ENCODE data around the gene GPR142. TPM values are rescaled to one million over a fixed set of nuclear protein-coding genes. Genes with fewer than 3 reads are reported as not detected.

GPR142 gene
- total and polyA plus RNA-seq, 10 of the 15 experiments (the other 5 are each of a cell fraction or from before 2014, with no cell fraction given) = not detected

GRCh38 chr17:74318391-74318790, 48.9 kb upstream of the GPR142 start:
- Histone ChIP-seq H3K9ac (ENCODE audit: control insufficient read depth, insufficient read depth, low read length) (no peak overlapping the region), H3K9me3 (replicated peaks; ENCODE audit: control insufficient read depth, insufficient read depth, low read length) (no peaks in the 10 kb centered on the region), H3K36me3 (ENCODE audit: control insufficient read depth in 2 of 2, insufficient read depth in 2 of 2, low read length in 1 of 2) (no peaks in the 10 kb centered on the region), H3K4me2 (ENCODE audit: control insufficient read depth, insufficient read depth) (no peak overlapping the region), H2AFZ (ENCODE audit: control insufficient read depth, low read depth, low read length) (no peak overlapping the region), H3K27ac (ENCODE audit: control insufficient read depth, insufficient read depth) (no peak overlapping the region), H3K27me3 (replicated peaks in 1 of 2; ENCODE audit: control insufficient read depth in 2 of 2, insufficient read depth in 2 of 2, low read length in 1 of 2) (peaks cover 0 to 4% of the 10 kb centered on the region in 2 experiments; a peak in 2 of 4 replicates), H3K79me2 (ENCODE audit: control insufficient read depth, insufficient read depth, low read length) (no peaks in the 10 kb centered on the region), H4K20me1 (ENCODE audit: control insufficient read depth, insufficient read depth) (no peaks in the 10 kb centered on the region), H3K4me1 (ENCODE audit: control insufficient read depth, insufficient read depth, low read length) (no peaks in the 10 kb centered on the region), H3K4me3 (no peak overlapping the region)
- RAD21 ChIA-PET (ENCODE audit: unreplicated experiment) = interaction anchor here (0.6 kb wide), 1 partner anchor 35 kb away, joined by 7 read pairs; no protein-coding TSS in a partner anchor
- BruUV-seq (replicated peaks) = no TSS peak
- in situ Hi-C loops (cut with MboI) (no loop called here), intact Hi-C loops (cut with micrococcal nuclease; ENCODE audit: unreplicated experiment) (no loop called here)
- DNase-seq (ENCODE audit: low read depth, low spot score) = no peak
- FAIRE-seq = no peak
- TF ChIP-seq IKZF1 (conservative IDR thresholded peaks at IDR 0.05) (no peak), ASH2L (IDR thresholded peaks at IDR 0.05; ENCODE audit: borderline replicate concordance, low read depth) (no peak), USF2 (IDR thresholded peaks at IDR 0.05; ENCODE audit: borderline replicate concordance, low read depth, low read length) (no peak), SMC3 (IDR thresholded peaks at IDR 0.05; ENCODE audit: borderline replicate concordance, low read length) (no peak), NR2C1 (IDR thresholded peaks at IDR 0.05) (no peak), YY1 (IDR thresholded peaks at IDR 0.05; ENCODE audit: low read depth, low read length) (no peak), PRDM15 (CRISPR knock-in tag; IDR thresholded peaks at IDR 0.05) (no peak), GABPA (IDR thresholded peaks at IDR 0.05; ENCODE audit: low read depth) (no peak), ZNF384 (IDR thresholded peaks at IDR 0.05; ENCODE audit: borderline replicate concordance, low read depth, low read length) (no peak), POLR2A (IDR thresholded peaks at IDR 0.05; ENCODE audit: low read depth, low read length) (no peak), SREBF1 (IDR thresholded peaks at IDR 0.05; ENCODE audit: low read length) (no peak), BCL3 (IDR thresholded peaks at IDR 0.05; ENCODE audit: borderline replicate concordance, insufficient read depth, low read depth, low read length, poor library complexity, severe bottlenecking) (peak; percentile 94), TCF3 (IDR thresholded peaks at IDR 0.05; ENCODE audit: borderline replicate concordance, insufficient read depth, low read depth, low read length) (0 out of 2 replicates have a peak, but pooled peaks have one; percentile 34), NKRF (conservative IDR thresholded peaks at IDR 0.05) (no peak), PBX3 (IDR thresholded peaks at IDR 0.05; ENCODE audit: insufficient replicate concordance, low read depth, low read length) (peak; percentile 40)
- POLR2A ChIA-PET = no interaction called here
- CTCF ChIA-PET = no interaction called here
- SMC1A ChIA-PET (ENCODE audit: uncharacterized antibody, unreplicated experiment) = no interaction called here
- 57% methylated on average over 10 of the region's 10 CpGs for WGBS (ENCODE audit: insufficient coverage, insufficient replicate concordance, low lambda C conversion rate, missing lambda C conversion rate)
- ATAC-seq = no peak

Measured in GM12878 (cell line).